ENCODE results near the gene CST4. TPM values are rescaled to one million over a fixed set of nuclear protein-coding genes. Genes with fewer than 3 reads are reported as not detected.
"Not testable (repeated sequence)": the region's sequence is repeated elsewhere in the genome, so short reads cannot be mapped to it uniquely, and the experiment has no call there.

The CST4 gene
- total RNA-seq, 2 experiments from 2014 or later: not detected

GRCh38 chr20:23666189-23666588 lies 22.6 kb downstream of the CST4 start:
- H3K27me3 Mint-ChIP-seq: no peaks in the 10 kb centered on the region
- POLR2A ChIA-PET: no interaction called here
- DNase-seq: no peak
- H3K4me1 Mint-ChIP-seq (ENCODE audit: low read depth): no peaks in the 10 kb centered on the region
- no peaks in the 10 kb centered on the region for H3K9me3 Mint-ChIP-seq
- no peak overlapping the region for H3K27ac Mint-ChIP-seq
- intact Hi-C loops (cut with micrococcal nuclease): no loop called here
- H3K36me3 Mint-ChIP-seq: no peaks in the 10 kb centered on the region
- H3K4me3 Mint-ChIP-seq: no peak overlapping the region
- CTCF ChIA-PET: no interaction called here

GRCh38 chr20:23664954-23665353 lies 23.9 kb downstream of the CST4 start:
- Mint-ChIP-seq H3K27ac (no peak overlapping the region), H3K27me3 (no peaks in the 10 kb centered on the region), H3K4me1 (ENCODE audit: low read depth) (no peaks in the 10 kb centered on the region), H3K9me3 (no peaks in the 10 kb centered on the region), H3K36me3 (no peaks in the 10 kb centered on the region), H3K4me3 (no peak overlapping the region)
- intact Hi-C loops (cut with micrococcal nuclease): no loop called here
- no peak for DNase-seq
- POLR2A ChIA-PET: no interaction called here
- CTCF ChIA-PET: no interaction called here

GRCh38 chr20:23664046-23664445 lies 24.8 kb downstream of the CST4 start:
- CTCF ChIA-PET; H3K36me3 Mint-ChIP-seq; intact Hi-C loops (cut with micrococcal nuclease); H3K27ac Mint-ChIP-seq; DNase-seq; H3K4me3 Mint-ChIP-seq; H3K27me3 Mint-ChIP-seq; H3K9me3 Mint-ChIP-seq; POLR2A ChIA-PET; H3K4me1 Mint-ChIP-seq (ENCODE audit: low read depth): not testable (repeated sequence)

- Mint-ChIP-seq H3K9me3 (no peaks in the 10 kb centered on the region), H3K27me3 (no peaks in the 10 kb centered on the region), H3K4me1 (ENCODE audit: low read depth) (no peaks in the 10 kb centered on the region), H3K27ac (no peak overlapping the region), H3K36me3 (no peaks in the 10 kb centered on the region), H3K4me3 (no peak overlapping the region)
- POLR2A ChIA-PET: no interaction called here
- no peak for DNase-seq
- intact Hi-C loops (cut with micrococcal nuclease): no loop called here
- CTCF ChIA-PET: no interaction called here
Measured at GRCh38 chr20:23663180-23663579, 25.7 kb downstream of the CST4 start.

- intact Hi-C loops (cut with micrococcal nuclease): no loop called here
- POLR2A ChIA-PET: no interaction called here
- CTCF ChIA-PET: no interaction called here
Measured at GRCh38 chr20:23662276-23662870, 26.5 kb downstream of the CST4 start.

GRCh38 chr20:23661002-23661429 lies 27.8 kb downstream of the CST4 start:
- Mint-ChIP-seq H3K27ac (no peak overlapping the region), H3K4me3 (no peak overlapping the region), H3K27me3 (peaks cover 4% of the 10 kb centered on the region), H3K4me1 (ENCODE audit: low read depth) (no peaks in the 10 kb centered on the region), H3K36me3 (no peaks in the 10 kb centered on the region), H3K9me3 (no peaks in the 10 kb centered on the region)
- no peak for DNase-seq
- intact Hi-C loops (cut with micrococcal nuclease): no loop called here
- ChIA-PET CTCF (interaction anchor here (1.6 kb wide), 1 partner anchor 54 kb away, joined by 4 read pairs; no protein-coding TSS in a partner anchor), POLR2A (no interaction called here)

More at GRCh38 chr20:23662276-23662870, 26.5 kb downstream of the CST4 start:
- no peaks in the 10 kb centered on the region for H3K4me1 Mint-ChIP-seq (ENCODE audit: low read depth)
- no peaks in the 10 kb centered on the region for H3K36me3 Mint-ChIP-seq
- H3K4me3 Mint-ChIP-seq: no peak overlapping the region
- no peak overlapping the region for H3K27ac Mint-ChIP-seq
- DNase-seq: no peak
- H3K9me3 Mint-ChIP-seq: no peaks in the 10 kb centered on the region
- no peaks in the 10 kb centered on the region for H3K27me3 Mint-ChIP-seq

- intact Hi-C loops (cut with micrococcal nuclease): no loop called here
- ChIA-PET CTCF (interaction anchor here (1.6 kb wide), 1 partner anchor 54 kb away, joined by 4 read pairs; no protein-coding TSS in a partner anchor), POLR2A (no interaction called here)
- no peak for DNase-seq
- Mint-ChIP-seq H3K36me3 (no peaks in the 10 kb centered on the region), H3K4me3 (no peak overlapping the region), H3K27me3 (peaks cover 7% of the 10 kb centered on the region), H3K27ac (no peak overlapping the region), H3K4me1 (ENCODE audit: low read depth) (no peaks in the 10 kb centered on the region), H3K9me3 (no peaks in the 10 kb centered on the region)
Measured at GRCh38 chr20:23659989-23660837, 28.6 kb downstream of the CST4 start.

GRCh38 chr20:23659610-23659988 lies 29.2 kb downstream of the CST4 start:
- H3K27me3 Mint-ChIP-seq: peaks cover 10% of the 10 kb centered on the region
- H3K4me3 Mint-ChIP-seq; intact Hi-C loops (cut with micrococcal nuclease); CTCF ChIA-PET; H3K36me3 Mint-ChIP-seq; DNase-seq; POLR2A ChIA-PET; H3K9me3 Mint-ChIP-seq; H3K27ac Mint-ChIP-seq; H3K4me1 Mint-ChIP-seq (ENCODE audit: low read depth): not testable (repeated sequence)

- H3K4me3 Mint-ChIP-seq: no peak overlapping the region
- no peak overlapping the region for H3K27ac Mint-ChIP-seq
- CTCF ChIA-PET: no interaction called here
- peaks cover 10% of the 10 kb centered on the region for H3K27me3 Mint-ChIP-seq
- intact Hi-C loops (cut with micrococcal nuclease): no loop called here
- no peaks in the 10 kb centered on the region for H3K4me1 Mint-ChIP-seq (ENCODE audit: low read depth)
- no peaks in the 10 kb centered on the region for H3K36me3 Mint-ChIP-seq
- no peaks in the 10 kb centered on the region for H3K9me3 Mint-ChIP-seq
- POLR2A ChIA-PET: no interaction called here
- DNase-seq: no peak
Measured at GRCh38 chr20:23658989-23659609, 29.7 kb downstream of the CST4 start.

GRCh38 chr20:23658336-23658735 lies 30.5 kb downstream of the CST4 start:
- ChIA-PET CTCF (no interaction called here), POLR2A (no interaction called here)
- intact Hi-C loops (cut with micrococcal nuclease): no loop called here
- H3K4me1 Mint-ChIP-seq (ENCODE audit: low read depth): no peaks in the 10 kb centered on the region
- H3K9me3 Mint-ChIP-seq: no peaks in the 10 kb centered on the region
- peaks cover 10% of the 10 kb centered on the region for H3K27me3 Mint-ChIP-seq
- H3K27ac Mint-ChIP-seq: no peak overlapping the region
- no peak overlapping the region for H3K4me3 Mint-ChIP-seq
- DNase-seq: no peak
- H3K36me3 Mint-ChIP-seq: no peaks in the 10 kb centered on the region

GRCh38 chr20:23657202-23657601 lies 31.6 kb downstream of the CST4 start:
- ChIA-PET CTCF (no interaction called here), POLR2A (no interaction called here)
- Mint-ChIP-seq H3K4me3 (no peak overlapping the region), H3K36me3 (no peaks in the 10 kb centered on the region), H3K27ac (no peak overlapping the region), H3K4me1 (ENCODE audit: low read depth) (no peaks in the 10 kb centered on the region), H3K27me3 (peaks cover 10% of the 10 kb centered on the region), H3K9me3 (no peaks in the 10 kb centered on the region)
- intact Hi-C loops (cut with micrococcal nuclease): no loop called here
- DNase-seq: no peak

GRCh38 chr20:23656372-23656771 lies 32.5 kb downstream of the CST4 start:
- Mint-ChIP-seq H3K27ac (no peak overlapping the region), H3K27me3 (peaks cover 10% of the 10 kb centered on the region), H3K4me1 (ENCODE audit: low read depth) (no peaks in the 10 kb centered on the region), H3K36me3 (no peaks in the 10 kb centered on the region), H3K4me3 (no peak overlapping the region), H3K9me3 (no peaks in the 10 kb centered on the region)
- CTCF ChIA-PET: no interaction called here
- intact Hi-C loops (cut with micrococcal nuclease): no loop called here
- POLR2A ChIA-PET: interaction anchor here (0.6 kb wide), 1 partner anchor 31 kb away, joined by 3 read pairs; no protein-coding TSS in a partner anchor
- DNase-seq: no peak

Measured in activated CD4-positive, alpha-beta memory T cell treated with anti-CD3 and anti-CD28 coated beads for 36 hours (primary cell).